ENCODE data around the gene RHCE.
"Not testable (repeated sequence)": the region's sequence is repeated elsewhere in the genome, so short reads cannot be mapped to it uniquely, and the experiment has no call there.

Gene RHCE

DNA sequence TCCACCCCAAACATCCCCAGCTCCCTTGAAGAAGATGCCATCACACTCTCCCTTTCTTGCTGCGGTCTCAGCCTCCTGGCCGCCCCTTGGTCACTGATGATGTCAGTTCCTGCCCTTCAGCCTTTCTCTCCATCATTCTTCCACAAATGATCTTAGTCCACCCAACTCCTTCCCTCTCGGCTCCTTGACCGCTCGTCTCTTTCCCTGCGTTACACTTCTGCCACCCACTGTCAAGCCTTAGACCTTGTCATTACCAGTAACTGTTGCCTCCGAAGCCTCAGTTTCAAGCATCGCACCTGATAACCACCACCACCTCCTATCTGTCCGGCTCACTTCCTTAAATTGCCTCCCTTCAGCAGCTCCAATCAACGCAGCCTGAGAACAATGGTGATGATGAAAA is 23.1 kb downstream of the RHCE start:
- DNase-seq: not testable (repeated sequence)

DNA sequence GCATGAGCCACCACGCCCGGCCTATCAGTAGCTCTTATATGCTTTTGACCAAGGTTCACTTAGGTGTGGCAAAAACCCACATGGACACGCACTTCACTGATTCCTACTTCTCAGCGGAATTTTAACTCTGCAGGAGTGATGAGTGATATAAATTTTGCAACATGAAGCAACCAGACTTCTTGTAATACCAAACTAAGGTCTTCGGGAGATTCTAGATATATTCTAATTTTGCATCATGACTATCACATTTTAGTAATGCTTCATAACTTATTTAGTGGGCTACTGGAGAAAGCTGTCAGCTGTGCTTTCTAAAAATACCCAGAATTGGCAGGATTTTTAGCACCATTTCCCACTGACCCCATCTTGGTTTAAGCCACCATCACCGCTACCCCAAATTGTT is 27.8 kb downstream of the RHCE start:
- DNase-seq: no peak

DNA sequence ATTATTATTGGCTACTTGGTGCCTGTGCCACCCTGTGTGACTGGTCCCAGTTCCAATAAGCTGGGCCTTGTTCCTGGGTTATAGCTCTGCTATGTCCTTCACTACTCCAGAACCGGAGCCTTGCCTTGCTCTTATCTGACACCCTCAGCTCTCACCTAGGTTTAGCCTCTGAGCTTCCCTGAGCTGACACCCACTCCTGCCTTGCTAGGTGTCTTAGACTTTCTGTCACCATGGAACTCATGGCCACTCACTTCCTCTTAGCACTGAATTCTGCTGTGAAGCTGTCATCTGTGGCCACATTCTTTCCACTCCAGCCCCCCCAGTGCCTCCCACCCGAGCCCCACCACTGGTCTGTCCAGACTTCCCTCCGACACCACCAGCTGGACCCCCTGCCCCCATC is 30.9 kb downstream of the RHCE start:
- not testable (repeated sequence) for DNase-seq

DNA sequence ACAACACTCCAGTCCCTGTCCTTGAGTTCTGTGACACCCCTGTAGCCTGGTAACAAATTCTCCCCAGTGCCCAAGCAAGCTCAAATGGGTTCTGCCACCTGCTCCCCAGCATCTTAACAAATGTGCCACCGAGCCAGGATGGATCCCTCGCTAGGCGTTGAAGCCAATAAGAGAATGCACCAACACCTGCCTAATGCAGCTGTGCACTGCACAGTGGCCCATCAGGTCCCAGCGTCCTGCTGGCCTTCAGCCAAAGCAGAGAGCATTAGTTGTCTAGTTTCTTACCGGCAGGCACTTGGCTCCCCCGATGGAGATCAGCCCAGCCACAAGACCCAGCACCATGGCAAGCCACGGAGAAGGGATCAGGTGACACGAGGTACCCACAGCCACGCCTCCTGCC is 31.9 kb downstream of the RHCE start:
- not testable (repeated sequence) for DNase-seq

- not testable (repeated sequence) for DNase-seq
Measured at GRCh38 chr1:25387096-25387495, 33.5 kb downstream of the RHCE start.

GRCh38 chr1:25383875-25384274 is 36.8 kb downstream of the RHCE start:
- not testable (repeated sequence) for DNase-seq

- DNase-seq: not testable (repeated sequence)
Measured at GRCh38 chr1:25383090-25383489, 37.5 kb downstream of the RHCE start.

DNA sequence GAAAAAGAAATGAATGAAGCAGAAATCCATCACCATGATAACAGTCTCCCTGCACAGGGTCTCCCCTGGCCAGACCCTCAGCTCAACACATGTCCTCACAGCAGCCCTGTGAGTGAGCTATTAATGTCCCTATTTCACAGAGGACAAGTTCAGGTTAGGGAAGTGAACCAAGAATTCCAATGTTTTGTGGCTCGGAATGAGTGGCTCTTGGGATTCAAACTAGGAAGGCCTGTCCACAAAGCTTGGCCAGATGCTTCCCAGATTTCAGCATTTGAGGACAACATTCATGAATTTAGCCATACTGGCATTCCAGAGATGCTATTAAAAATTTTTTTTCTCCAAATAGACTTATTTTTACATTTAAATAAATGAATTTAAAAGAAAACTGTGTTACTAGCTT is 38.1 kb downstream of the RHCE start:
- not testable (repeated sequence) for DNase-seq

- not testable (repeated sequence) for DNase-seq
Measured at GRCh38 chr1:25378367-25378766, 42.3 kb downstream of the RHCE start.

GRCh38 chr1:25371757-25372156 is 48.9 kb downstream of the RHCE start:
- DNase-seq: not testable (repeated sequence)

DNA sequence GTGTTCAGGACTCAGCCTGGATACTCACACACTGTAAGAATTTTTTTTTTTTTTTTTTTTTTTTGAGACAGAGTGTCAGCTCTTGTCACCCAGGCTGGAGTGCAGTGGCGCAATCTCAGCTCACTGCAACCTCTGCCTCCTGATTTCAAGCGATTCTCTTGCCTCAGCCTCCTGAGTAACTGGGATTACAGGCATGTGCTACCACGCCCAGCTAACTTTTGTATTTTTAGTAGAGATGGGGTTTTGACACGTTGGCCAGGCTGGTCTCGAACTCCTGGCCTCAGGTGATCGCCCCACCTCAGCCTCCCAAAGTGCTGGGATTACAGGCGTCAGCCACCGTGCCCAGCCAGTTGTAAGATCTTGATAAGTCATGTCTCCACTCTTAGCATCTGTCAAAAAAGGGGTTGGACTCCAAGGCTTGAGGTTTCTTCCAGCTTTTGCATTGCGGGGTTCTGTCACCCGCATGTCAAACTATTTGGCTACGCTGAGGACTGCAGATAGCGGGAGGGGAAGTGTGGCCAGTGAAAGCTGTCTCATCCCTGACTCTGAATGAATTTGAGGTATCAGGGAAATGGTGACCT is 50.8 kb downstream of the RHCE start:
- not testable (repeated sequence) for DNase-seq

- no peak for DNase-seq
Measured at GRCh38 chr1:25369241-25369640, 51.4 kb downstream of the RHCE start.

DNA sequence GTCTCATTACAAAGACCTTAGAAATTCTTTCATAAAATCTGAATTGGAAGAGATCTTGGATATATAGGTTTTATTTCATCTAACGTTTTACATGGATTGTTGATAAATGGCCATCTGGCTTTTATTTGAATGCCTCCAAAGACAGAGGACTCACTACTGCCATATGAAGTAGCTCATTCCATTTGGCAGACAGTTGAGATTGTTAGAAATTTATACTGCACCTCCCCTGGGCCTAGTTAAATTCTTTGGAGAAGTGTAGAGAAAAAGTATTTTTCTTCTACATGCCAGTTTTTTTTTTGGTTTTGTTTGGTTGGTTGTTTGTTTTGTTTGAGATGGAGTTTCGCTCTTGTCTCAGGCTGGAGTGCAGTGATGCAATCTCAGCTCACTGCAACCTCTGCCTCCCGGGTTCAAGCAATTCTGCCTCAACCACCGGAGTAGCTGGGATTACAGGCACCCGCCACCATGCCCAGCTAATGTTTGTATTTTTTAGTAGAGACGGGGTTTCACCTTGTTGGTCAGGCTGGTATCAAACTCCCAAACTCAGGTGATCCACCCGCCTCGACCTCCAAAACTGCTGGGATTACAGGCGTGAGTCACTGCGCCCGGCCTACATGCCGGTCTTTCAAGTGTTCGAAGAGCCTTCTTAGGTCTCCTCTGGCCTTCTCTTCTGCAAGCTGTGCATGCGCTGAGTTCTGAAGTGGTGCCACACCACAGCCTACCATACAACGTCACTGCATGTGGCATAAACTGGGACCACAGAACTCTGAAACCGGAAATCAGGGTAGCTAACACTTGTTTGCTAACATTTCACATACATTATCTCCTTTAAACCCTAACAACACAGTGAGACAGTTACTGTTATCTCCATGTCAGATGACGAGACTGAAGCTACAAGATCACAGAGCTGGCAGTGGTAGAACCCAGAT is 57.7 kb downstream of the RHCE start:
- not testable (repeated sequence) for DNase-seq

DNA sequence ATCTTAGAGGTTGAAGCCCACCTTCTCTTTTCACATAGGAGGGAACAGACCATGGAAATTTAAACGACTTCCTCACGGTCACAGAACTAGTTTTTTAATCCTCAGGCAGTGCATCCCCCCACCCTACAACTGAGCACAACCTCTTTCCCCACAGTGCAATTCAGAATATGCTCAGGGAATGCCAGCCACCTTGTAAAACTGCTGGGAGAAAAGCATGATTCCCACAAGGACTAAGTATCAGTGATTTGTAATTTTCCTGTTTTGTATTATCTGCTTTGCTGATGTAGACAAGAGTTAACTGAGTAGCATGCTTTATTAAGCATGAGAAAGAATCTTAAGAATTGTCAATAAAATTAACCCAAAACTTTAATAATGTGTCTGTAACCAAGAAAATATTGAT is 58.7 kb downstream of the RHCE start:
- DNase-seq: no peak

DNA sequence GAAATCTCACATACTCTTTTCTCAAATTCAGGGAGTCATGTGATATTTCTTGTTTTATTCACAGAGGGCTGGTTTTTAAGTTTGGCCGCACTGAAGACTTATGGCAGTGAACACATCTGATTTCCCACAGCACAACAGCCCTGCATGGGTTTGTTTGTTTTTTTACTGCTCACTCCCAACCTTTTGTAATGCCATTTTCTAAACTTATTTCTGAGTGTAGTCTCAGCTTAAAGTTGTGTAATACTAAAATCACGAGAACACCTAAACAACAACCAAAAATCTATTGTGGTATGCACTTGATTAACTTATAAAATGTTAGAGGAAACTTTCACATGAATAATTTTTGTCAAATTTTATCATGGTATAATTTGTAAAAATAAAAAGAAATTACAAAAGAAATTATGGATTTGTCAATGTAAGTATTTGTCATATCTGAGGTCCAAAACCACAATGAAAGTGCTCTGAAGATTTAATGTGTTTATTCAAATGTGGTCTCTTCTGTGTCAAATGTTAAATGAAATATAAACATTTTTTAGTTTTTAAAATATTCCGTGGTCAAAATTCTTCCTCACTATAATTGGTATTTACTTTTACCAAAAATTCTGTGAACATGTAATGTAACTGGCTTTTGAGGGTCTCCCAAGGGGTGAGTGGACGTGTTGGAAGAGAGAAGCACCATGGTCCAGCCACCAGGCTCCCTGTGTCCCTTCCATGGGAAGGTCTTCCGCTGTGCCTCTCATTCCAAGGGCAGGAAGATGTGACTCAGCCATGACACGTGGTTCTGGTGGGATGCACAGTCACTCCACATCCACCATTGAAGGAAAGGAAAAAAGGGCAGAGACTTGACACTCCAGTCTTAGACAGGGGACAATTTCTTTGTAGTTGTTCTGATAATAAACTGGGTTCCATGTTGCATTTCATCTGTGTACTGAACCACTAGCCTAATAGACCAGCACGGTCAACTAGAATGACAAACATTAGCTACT is 59.7 kb downstream of the RHCE start:
- DNase-seq: no peak

GRCh38 chr1:25356848-25357247 is 63.8 kb downstream of the RHCE start:
- no peak for DNase-seq

GRCh38 chr1:25356441-25356840 is 64.2 kb downstream of the RHCE start:
- DNase-seq: no peak

DNA sequence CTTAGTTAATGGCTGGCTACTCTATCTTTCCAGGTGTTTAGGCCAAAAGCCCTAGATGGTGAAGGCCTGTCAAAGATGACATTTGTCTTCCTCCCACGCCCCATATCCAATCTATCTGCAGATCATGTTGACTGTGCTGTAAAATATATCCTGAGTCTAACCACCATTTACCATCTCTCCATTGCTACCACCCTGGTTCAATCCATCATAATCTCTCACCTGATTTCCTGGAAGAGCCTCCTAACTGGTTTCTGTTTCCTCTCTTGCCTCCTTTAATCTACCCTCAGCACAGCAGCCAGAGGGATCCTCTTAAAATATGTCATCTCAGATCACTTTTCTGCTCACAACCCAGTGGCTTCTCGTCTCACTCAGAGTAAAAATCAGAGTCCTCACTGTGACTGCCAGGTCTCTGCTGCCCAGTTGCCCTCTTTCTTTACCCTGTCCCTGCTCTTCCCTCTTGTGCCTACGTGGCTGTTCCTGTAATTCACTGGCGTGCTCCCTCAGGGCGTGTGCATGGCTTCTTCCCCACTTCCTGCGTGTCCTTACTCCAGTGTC is 64.7 kb downstream of the RHCE start:
- no peak for DNase-seq

GRCh38 chr1:25349606-25350005 is 71.0 kb downstream of the RHCE start:
- no peak for DNase-seq

DNA sequence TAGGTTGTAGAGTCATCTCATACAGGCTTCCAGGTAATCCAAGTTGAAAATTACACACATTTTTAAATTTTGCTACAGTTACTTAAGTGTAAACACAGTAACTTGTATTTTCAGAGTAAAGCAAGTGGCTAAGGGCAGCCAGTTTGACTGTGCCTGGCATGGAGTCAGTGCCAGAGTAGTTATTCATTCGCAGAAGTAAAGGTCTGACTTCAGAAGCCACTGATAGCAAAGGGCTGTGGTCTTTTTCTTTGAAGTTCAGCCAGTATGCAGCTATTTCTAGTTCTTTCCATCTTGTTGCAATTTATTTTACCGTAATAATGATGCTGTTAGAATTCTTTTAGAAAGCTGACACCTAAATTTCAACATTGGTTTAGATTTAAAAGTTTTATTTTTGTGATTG is 73.1 kb downstream of the RHCE start:
- DNase-seq: no peak

DNA sequence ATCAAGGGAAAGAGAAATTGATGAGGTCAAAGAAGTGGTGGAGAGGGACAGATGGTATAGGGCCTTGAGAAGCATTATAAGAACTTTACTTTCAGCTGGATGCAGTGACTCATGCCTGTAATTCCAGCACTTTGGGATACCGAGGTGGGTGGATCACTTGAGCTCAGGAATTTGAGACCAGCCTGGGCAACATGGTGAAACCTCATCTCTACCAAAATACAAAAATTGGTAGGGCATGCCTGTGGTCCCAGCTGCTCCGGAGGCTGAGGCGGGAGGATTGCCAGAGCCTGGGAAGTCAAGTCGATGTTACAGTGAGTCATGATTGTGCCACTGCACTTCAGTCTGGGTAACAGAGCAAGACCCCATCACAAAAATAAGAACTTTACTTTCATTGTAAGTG is 76.8 kb downstream of the RHCE start:
- DNase-seq: no peak

- DNase-seq: no peak
Measured at GRCh38 chr1:25342846-25343245, 77.8 kb downstream of the RHCE start.

DNA sequence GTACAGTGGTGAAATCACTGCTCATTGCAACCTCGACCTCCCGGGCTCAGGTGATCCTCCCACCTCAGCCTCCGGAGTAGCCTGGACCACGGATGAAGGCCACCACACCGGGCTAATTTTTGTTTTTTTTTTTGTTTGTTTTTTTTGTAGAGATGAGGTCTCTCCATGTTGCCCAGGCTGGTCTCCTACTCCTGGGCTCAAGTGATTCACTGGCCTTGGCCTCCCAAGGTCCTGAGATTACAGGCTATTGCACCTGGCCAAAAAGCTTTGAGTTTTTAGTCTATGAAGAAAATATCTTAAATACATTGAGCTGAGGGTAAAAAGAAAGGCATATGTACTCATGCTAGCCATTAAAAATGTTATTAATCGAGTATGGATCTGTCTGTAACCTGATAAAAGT is 78.9 kb downstream of the RHCE start:
- no peak for DNase-seq
